ENCODE results near the gene NVL. TPM values are rescaled to one million over a fixed set of nuclear protein-coding genes. Genes with fewer than 3 reads are reported as not detected.

NVL gene
- total and polyA plus RNA-seq, 2 of the 8 experiments (the other 6 are each of a cell fraction or from before 2014, with no cell fraction given): 22.7 to 45.8 TPM

- H3K4me3 ChIP-seq (ENCODE audit: extremely low read depth in 1 of 4, insufficient read depth in 2 of 4, low read depth in 3 of 4, low read length in 4 of 4): no peak overlapping the region
- H3K79me2 ChIP-seq (ENCODE audit: control insufficient read depth in 1 of 2, insufficient read depth in 2 of 2, low read length in 2 of 2): no peaks in the 10 kb centered on the region
- H4K5ac ChIP-seq (ENCODE audit: insufficient read length, low read depth, low read length): no peak overlapping the region
- WGBS, 2 experiments (ENCODE audit: extremely low coverage in 1 of 2, insufficient coverage in 1 of 2, insufficient read length in 1 of 2, insufficient replicate concordance in 2 of 2, low coverage in 1 of 2, low lambda C conversion rate in 2 of 2, missing lambda C conversion rate in 1 of 2): 93% methylated on average over 10 of the region's 11 CpGs; no CpG with 5 or more reads in 1 of the 2 experiments
- H2BK5ac ChIP-seq (ENCODE audit: low read depth, low read length): no peak overlapping the region
- no peak overlapping the region for H3K56ac ChIP-seq (replicated peaks; ENCODE audit: insufficient read length, low read depth, low read length)
- no peak overlapping the region for H2BK20ac ChIP-seq (ENCODE audit: low read length)
- H3K14ac ChIP-seq (ENCODE audit: insufficient read length): no peak overlapping the region
- ChIA-PET CTCF (ENCODE audit: partially characterized antibody) (interaction anchor here (0.6 to 0.7 kb wide), 4 partner anchors 13 to 222 kb away, joined by 3 to 4 read pairs (median 3); no protein-coding TSS in a partner anchor), POLR2A (ENCODE audit: partially characterized antibody) (interaction anchor here (1.3 to 1.8 kb wide), 3 partner anchors 7 to 102 kb away, joined by 4 to 6 read pairs (median 4); no protein-coding TSS in a partner anchor)
- no peak overlapping the region for H4K91ac ChIP-seq (replicated peaks; ENCODE audit: insufficient read length, low read length)
- DNase-seq (ENCODE audit: low read depth in 1 of 2, low spot score in 2 of 2): no peak
- H3K79me1 ChIP-seq (ENCODE audit: low read depth, low read length): no peaks in the 10 kb centered on the region
- no peak overlapping the region for H2BK12ac ChIP-seq (ENCODE audit: low read depth, low read length)
- no peaks in the 10 kb centered on the region for H3K9me3 ChIP-seq (ENCODE audit: insufficient read depth in 2 of 2, low read depth in 1 of 2, low read length in 1 of 2)
- H3K4ac ChIP-seq (replicated peaks; ENCODE audit: insufficient read length, low read depth, low read length): no peak overlapping the region
- H2AFZ ChIP-seq (ENCODE audit: low read length): no peak overlapping the region
- peaks cover 0 to 26% (median 1%) of the 10 kb centered on the region in 4 experiments; a peak in 4 of 8 replicates for H3K36me3 ChIP-seq (ENCODE audit: control insufficient read depth in 2 of 4, insufficient read depth in 4 of 4, low read length in 3 of 4)
- no peak overlapping the region for H2AK5ac ChIP-seq (ENCODE audit: low read depth, low read length)
- no peak for FAIRE-seq
- no peak overlapping the region for H3K18ac ChIP-seq (ENCODE audit: extremely low read depth, low read length)
- no peak overlapping the region; a peak in 1 of 7 replicates for H3K9ac ChIP-seq (replicated peaks in 1 of 4; ENCODE audit: extremely low read depth in 1 of 4, low read depth in 3 of 4, low read length in 3 of 4)
- H2BK15ac ChIP-seq (ENCODE audit: low read length): no peak overlapping the region
- H3K27me3 ChIP-seq (replicated peaks in 1 of 4; ENCODE audit: control insufficient read depth in 3 of 4, extremely low read depth in 1 of 4, insufficient read depth in 3 of 4, low read length in 3 of 4): no peaks in the 10 kb centered on the region
- no peak overlapping the region for H4K8ac ChIP-seq (ENCODE audit: extremely low read depth, insufficient read depth, low read length)
- H3K4me2 ChIP-seq (ENCODE audit: insufficient read depth in 1 of 2, low read depth in 2 of 2, low read length in 2 of 2): no peak overlapping the region
- no peaks in the 10 kb centered on the region for H4K20me1 ChIP-seq (replicated peaks in 1 of 2; ENCODE audit: control insufficient read depth in 1 of 2, insufficient read depth in 2 of 2, low read length in 2 of 2)
- no peak overlapping the region for H2BK120ac ChIP-seq (replicated peaks; ENCODE audit: low read depth, low read length)
- H3K23ac ChIP-seq (ENCODE audit: insufficient read length): no peak overlapping the region
- no peaks in the 10 kb centered on the region for H3K23me2 ChIP-seq (ENCODE audit: low read depth, low read length)
- no peaks in the 10 kb centered on the region for H3K4me1 ChIP-seq (replicated peaks in 1 of 4; ENCODE audit: control insufficient read depth in 3 of 4, insufficient read depth in 4 of 4, low read length in 3 of 4)
- H3K27ac ChIP-seq (ENCODE audit: low read depth, low read length): no peak overlapping the region
- TF ChIP-seq SP4 (IDR thresholded peaks at IDR 0.05; ENCODE audit: low read length) (no peak), CEBPB (IDR thresholded peaks at IDR 0.05; ENCODE audit: low read depth, low read length) (no peak), HDAC6 (IDR thresholded peaks at IDR 0.05; ENCODE audit: low read depth, low read length) (no peak), FOSL1 (IDR thresholded peaks at IDR 0.05; ENCODE audit: insufficient read depth, low read depth, low read length) (no peak), TAF7 (optimal IDR thresholded peaks at IDR 0.05; ENCODE audit: borderline replicate concordance, low read depth, low read length) (no peak), TAF1 (IDR thresholded peaks at IDR 0.05; ENCODE audit: low read depth, low read length) (no peak), PHF8 (conservative IDR thresholded peaks at IDR 0.05; ENCODE audit: low read depth, low read length) (no peak), SIRT6 (IDR thresholded peaks at IDR 0.05; ENCODE audit: low read length) (no peak), RAD21 (IDR thresholded peaks at IDR 0.05 in 1 of 2, conservative IDR thresholded peaks at IDR 0.05 in 1 of 2; ENCODE audit: low read depth in 2 of 2, low read length in 2 of 2) (no peak), TEAD4 (IDR thresholded peaks at IDR 0.05; ENCODE audit: low read depth, low read length) (no peak)
- TF ChIP-seq, protein P1, sequence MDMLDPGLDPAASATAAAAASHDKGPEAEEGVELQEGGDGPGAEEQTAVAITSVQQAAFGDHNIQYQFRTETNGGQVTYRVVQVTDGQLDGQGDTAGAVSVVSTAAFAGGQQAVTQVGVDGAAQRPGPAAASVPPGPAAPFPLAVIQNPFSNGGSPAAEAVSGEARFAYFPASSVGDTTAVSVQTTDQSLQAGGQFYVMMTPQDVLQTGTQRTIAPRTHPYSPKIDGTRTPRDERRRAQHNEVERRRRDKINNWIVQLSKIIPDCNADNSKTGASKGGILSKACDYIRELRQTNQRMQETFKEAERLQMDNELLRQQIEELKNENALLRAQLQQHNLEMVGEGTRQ (IDR thresholded peaks at IDR 0.05; ENCODE audit: low read length): no peak
Observed at GRCh38 chr1:224266915-224267856, 62.8 kb downstream of the NVL start.

Data from H1 (cell line).